Measurements from ENCODE around the gene TYW3.
"Not testable (repeated sequence)": the region's sequence is repeated elsewhere in the genome, so short reads cannot be mapped to it uniquely, and the experiment has no call there.

Gene TYW3

DNA sequence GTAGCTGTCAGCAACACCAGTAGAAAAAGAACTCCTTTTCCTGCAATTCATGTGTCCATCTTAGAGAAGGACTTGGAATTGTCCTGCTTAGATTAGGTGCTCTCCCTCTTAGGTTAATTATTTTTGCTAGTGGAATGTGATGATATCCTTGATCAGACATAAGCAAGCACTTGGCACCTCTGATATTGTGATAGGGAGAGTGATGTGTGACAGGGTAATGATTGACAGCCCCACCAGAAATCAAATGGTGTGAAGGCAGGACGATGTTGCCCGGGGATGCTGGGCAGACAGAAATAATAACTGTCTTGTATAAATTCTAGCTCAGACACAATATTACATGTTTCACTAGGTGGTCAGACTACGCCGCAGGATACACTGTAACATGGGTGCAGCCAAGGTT, 4.4 kb downstream of the TYW3 start:
- Histone ChIP-seq H3K4me3 (ENCODE audit: low read depth, low read length) (no peak overlapping the region), H3K27ac (ENCODE audit: extremely low read depth, low read depth, low read length) (no peak overlapping the region), H3K36me3 (ENCODE audit: control insufficient read depth in 2 of 2, insufficient read depth in 1 of 2, low read length in 2 of 2) (peaks cover 14 to 55% of the 10 kb centered on the region in 2 experiments; a peak in 2 of 3 replicates), H3K9me3 (ENCODE audit: control insufficient read depth, insufficient read depth, low read depth, low read length) (no peaks in the 10 kb centered on the region), H3K4me1 (ENCODE audit: control insufficient read depth, insufficient read depth, low read length) (no peaks in the 10 kb centered on the region)
- ChIA-PET CTCF (no interaction called here), POLR2A (no interaction called here)
- no peak for TF ChIP-seq ZNF654 (tag by site-specific recombination; IDR thresholded peaks at IDR 0.05; ENCODE audit: low read depth)
- no peak for TF ChIP-seq ZBTB8A (tag by site-specific recombination; IDR thresholded peaks at IDR 0.05)
- TF ChIP-seq, protein P1, sequence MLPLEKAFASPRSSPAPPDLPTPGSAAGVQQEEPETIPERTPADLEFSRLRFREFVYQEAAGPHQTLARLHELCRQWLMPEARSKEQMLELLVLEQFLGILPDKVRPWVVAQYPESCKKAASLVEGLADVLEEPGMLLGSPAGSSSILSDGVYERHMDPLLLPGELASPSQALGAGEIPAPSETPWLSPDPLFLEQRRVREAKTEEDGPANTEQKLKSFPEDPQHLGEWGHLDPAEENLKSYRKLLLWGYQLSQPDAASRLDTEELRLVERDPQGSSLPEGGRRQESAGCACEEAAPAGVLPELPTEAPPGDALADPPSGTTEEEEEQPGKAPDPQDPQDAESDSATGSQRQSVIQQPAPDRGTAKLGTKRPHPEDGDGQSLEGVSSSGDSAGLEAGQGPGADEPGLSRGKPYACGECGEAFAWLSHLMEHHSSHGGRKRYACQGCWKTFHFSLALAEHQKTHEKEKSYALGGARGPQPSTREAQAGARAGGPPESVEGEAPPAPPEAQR (tag by site-specific recombination; IDR thresholded peaks at IDR 0.05): no peak
- TF ChIP-seq ZNF324 (tag by site-specific recombination; IDR thresholded peaks at IDR 0.05): no peak
- TF ChIP-seq ZEB2 (tag by site-specific recombination; IDR thresholded peaks at IDR 0.05): no peak

- POLR2A ChIA-PET; H3K9me3 ChIP-seq (ENCODE audit: control insufficient read depth, insufficient read depth, low read depth, low read length); H3K4me1 ChIP-seq (ENCODE audit: control insufficient read depth, insufficient read depth, low read length); H3K4me3 ChIP-seq (ENCODE audit: low read depth, low read length); H3K27ac ChIP-seq (ENCODE audit: extremely low read depth, low read depth, low read length): not testable (repeated sequence)
- CTCF ChIA-PET: interaction anchor here (0.7 kb wide), 1 partner anchor 271 kb away, joined by 3 read pairs; no protein-coding TSS in a partner anchor
- H3K36me3 ChIP-seq (ENCODE audit: control insufficient read depth in 2 of 2, insufficient read depth in 1 of 2, low read length in 2 of 2): peaks cover 14 to 85% of the 10 kb centered on the region in 2 experiments; a peak in 2 of 3 replicates
These were observed 7.5 kb downstream of the TYW3 start for GRCh38 chr1:74740307-74740980.

GRCh38 chr1:74745247-74745646, 12.3 kb downstream of the TYW3 start:
- peaks cover 2 to 87% of the 10 kb centered on the region in 2 experiments; a peak in 2 of 3 replicates for H3K36me3 ChIP-seq (ENCODE audit: control insufficient read depth in 2 of 2, insufficient read depth in 1 of 2, low read length in 2 of 2)
- CTCF ChIA-PET: interaction anchor here (1.6 kb wide), 1 partner anchor 11 kb away, joined by 6 read pairs; no protein-coding TSS in a partner anchor
- H3K4me1 ChIP-seq (ENCODE audit: control insufficient read depth, insufficient read depth, low read length); H3K27ac ChIP-seq (ENCODE audit: extremely low read depth, low read depth, low read length); POLR2A ChIA-PET; H3K4me3 ChIP-seq (ENCODE audit: low read depth, low read length); H3K9me3 ChIP-seq (ENCODE audit: control insufficient read depth, insufficient read depth, low read depth, low read length): not testable (repeated sequence)

GRCh38 chr1:74748960-74749359, 16.0 kb downstream of the TYW3 start:
- H3K4me3 ChIP-seq (ENCODE audit: low read depth, low read length): no peak overlapping the region
- H3K36me3 ChIP-seq (ENCODE audit: control insufficient read depth in 2 of 2, insufficient read depth in 1 of 2, low read length in 2 of 2): peaks cover 19 to 79% of the 10 kb centered on the region in 2 experiments
- H3K27ac ChIP-seq (ENCODE audit: extremely low read depth, low read depth, low read length): no peak overlapping the region
- no peaks in the 10 kb centered on the region for H3K4me1 ChIP-seq (ENCODE audit: control insufficient read depth, insufficient read depth, low read length)
- ChIA-PET CTCF (no interaction called here), POLR2A (no interaction called here)
- no peaks in the 10 kb centered on the region for H3K9me3 ChIP-seq (ENCODE audit: control insufficient read depth, insufficient read depth, low read depth, low read length)
- TF ChIP-seq OVOL3 (tag by site-specific recombination; IDR thresholded peaks at IDR 0.05): no peak
- TF ChIP-seq, protein P2, sequence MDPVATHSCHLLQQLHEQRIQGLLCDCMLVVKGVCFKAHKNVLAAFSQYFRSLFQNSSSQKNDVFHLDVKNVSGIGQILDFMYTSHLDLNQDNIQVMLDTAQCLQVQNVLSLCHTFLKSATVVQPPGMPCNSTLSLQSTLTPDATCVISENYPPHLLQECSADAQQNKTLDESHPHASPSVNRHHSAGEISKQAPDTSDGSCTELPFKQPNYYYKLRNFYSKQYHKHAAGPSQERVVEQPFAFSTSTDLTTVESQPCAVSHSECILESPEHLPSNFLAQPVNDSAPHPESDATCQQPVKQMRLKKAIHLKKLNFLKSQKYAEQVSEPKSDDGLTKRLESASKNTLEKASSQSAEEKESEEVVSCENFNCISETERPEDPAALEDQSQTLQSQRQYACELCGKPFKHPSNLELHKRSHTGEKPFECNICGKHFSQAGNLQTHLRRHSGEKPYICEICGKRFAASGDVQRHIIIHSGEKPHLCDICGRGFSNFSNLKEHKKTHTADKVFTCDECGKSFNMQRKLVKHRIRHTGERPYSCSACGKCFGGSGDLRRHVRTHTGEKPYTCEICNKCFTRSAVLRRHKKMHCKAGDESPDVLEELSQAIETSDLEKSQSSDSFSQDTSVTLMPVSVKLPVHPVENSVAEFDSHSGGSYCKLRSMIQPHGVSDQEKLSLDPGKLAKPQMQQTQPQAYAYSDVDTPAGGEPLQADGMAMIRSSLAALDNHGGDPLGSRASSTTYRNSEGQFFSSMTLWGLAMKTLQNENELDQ (tag by site-specific recombination; IDR thresholded peaks at IDR 0.05; ENCODE audit: low read depth): no peak
- no peak for TF ChIP-seq SCRT1 (tag by site-specific recombination; IDR thresholded peaks at IDR 0.05; ENCODE audit: borderline replicate concordance)
- no peak for TF ChIP-seq ZNF76 (tag by site-specific recombination; IDR thresholded peaks at IDR 0.05; ENCODE audit: borderline replicate concordance, low read depth)
- no peak for TF ChIP-seq ZNF596 (tag by site-specific recombination; IDR thresholded peaks at IDR 0.05)
- no peak for TF ChIP-seq ZNF658 (tag by site-specific recombination; IDR thresholded peaks at IDR 0.05)
- TF ChIP-seq ZNF274 (IDR thresholded peaks at IDR 0.05; ENCODE audit: low read length): no peak
- TF ChIP-seq ZNF274 (tag by site-specific recombination; IDR thresholded peaks at IDR 0.05; ENCODE audit: borderline replicate concordance): no peak
- no peak for TF ChIP-seq ZXDB (tag by site-specific recombination; IDR thresholded peaks at IDR 0.05)
- TF ChIP-seq ZNF394 (tag by site-specific recombination; IDR thresholded peaks at IDR 0.05; ENCODE audit: borderline replicate concordance): no peak
- no peak for TF ChIP-seq ZNF645 (tag by site-specific recombination; IDR thresholded peaks at IDR 0.05)
- no peak for TF ChIP-seq SCRT2 (tag by site-specific recombination; IDR thresholded peaks at IDR 0.05)
- no peak for TF ChIP-seq ZNF48 (tag by site-specific recombination; IDR thresholded peaks at IDR 0.05)
- no peak for TF ChIP-seq REST (tag by site-specific recombination; IDR thresholded peaks at IDR 0.05)
